PC-9 (cell line): ENCODE data around the gene SRGAP1. TPM values are rescaled to one million over a fixed set of nuclear protein-coding genes. Genes with fewer than 3 reads are reported as not detected.

Experiments
- BruUV-seq: library from RNA; stranded (reverse); fragments of 400-500 nt; replicated peaks from 2 replicates; lab custom pipeline; 2021; lab: Mats Ljungman, UMichigan
- CTCF ChIA-PET: fragments of 300-600 bp; sonication (Branson Sonifier 250); formaldehyde crosslinking; loops from one replicate; lab custom pipeline; 2022; ENCODE audit warnings: antibody characterized with exemption; lab: Charles Lee
- POLR2A ChIA-PET: fragments of 300-600 bp; sonication (Branson Sonifier 250); formaldehyde crosslinking; loops from one replicate; lab custom pipeline; 2022; ENCODE audit warnings: antibody characterized with exemption; ENCODE audit not compliant: unreplicated experiment; lab: Charles Lee
- DNase-seq, 2 experiments: peaks; one replicate each; pipeline versions ENCODE4 v3.0.0 to v3.0.0-alpha.2; 2015 to 2022; ENCODE audit warnings: mixed read lengths in 1 of 2
- H2AFZ ChIP-seq: fragments of 200-600 bp; sonication (generic); 2 replicates; pipeline ENCODE4 v1.8.1; 2017; ENCODE audit warnings: antibody characterized with exemption
- H3F3A ChIP-seq: fragments of 200-600 bp; sonication (generic); 2 replicates; pipeline ENCODE4 v1.8.1; 2017; ENCODE audit warnings: antibody characterized with exemption, mild to moderate bottlenecking, low read depth; ENCODE audit not compliant: insufficient read depth
- H3K27ac ChIP-seq: fragments of 200-600 bp; sonication (generic); 2 replicates; pipeline ENCODE4 v1.6.1; 2016; ENCODE audit warnings: mixed run types
- H3K27me3 ChIP-seq: fragments of 200-600 bp; sonication (generic); 2 replicates; pipeline ENCODE4 v1.6.1; 2016; ENCODE audit warnings: low read depth, mixed run types; ENCODE audit not compliant: insufficient read depth
- H3K36me3 ChIP-seq: fragments of 200-600 bp; sonication (generic); 2 replicates; pipeline ENCODE4 v1.6.1; 2016; ENCODE audit warnings: low read depth, mixed run types
- H3K4me1 ChIP-seq: fragments of 200-600 bp; sonication (generic); replicated peaks from 2 replicates; pipeline ENCODE4 v1.6.1; 2016; ENCODE audit warnings: mixed run types; ENCODE audit not compliant: insufficient read depth
- H3K4me2 ChIP-seq: fragments of 200-600 bp; sonication (generic); 2 replicates; pipeline ENCODE4 v1.6.1; 2017; ENCODE audit warnings: mixed run types
- H3K4me3 ChIP-seq: fragments of 200-600 bp; sonication (generic); 2 replicates; pipeline ENCODE4 v1.6.1; 2016; ENCODE audit warnings: mixed run types
- H3K79me2 ChIP-seq: fragments of 200-600 bp; sonication (generic); 2 replicates; pipeline ENCODE4 v1.6.1; 2017; ENCODE audit warnings: low read depth, mixed run types
- H3K9me2 ChIP-seq: fragments of 200-600 bp; sonication (generic); 2 replicates; pipeline ENCODE4 v1.8.1; 2017; ENCODE audit warnings: mild to moderate bottlenecking; ENCODE audit not compliant: insufficient read depth
- H3K9me3 ChIP-seq: fragments of 200-600 bp; sonication (generic); 2 replicates; pipeline ENCODE4 v1.8.1; 2016; ENCODE audit warnings: low read depth; ENCODE audit not compliant: insufficient read depth
- H4K20me1 ChIP-seq: fragments of 200-600 bp; sonication (generic); 2 replicates; pipeline ENCODE4 v1.8.1; 2017; ENCODE audit not compliant: insufficient read depth
- EZH2 ChIP-seq: fragments of 200-600 bp; sonication (generic); IDR thresholded peaks from 2 replicates; pipeline ENCODE4 v1.8.0; 2017; ENCODE audit warnings: antibody characterized with exemption, low read depth
- intact Hi-C: fragments of 100-400 bp; cut with micrococcal nuclease; formaldehyde crosslinking; loops from one replicate; pipeline ENCODE4 v1.10.0; 2022; ENCODE audit not compliant: unreplicated experiment
- total RNA-seq: library from RNA; stranded (reverse); gene quantifications from 2 replicates; pipeline ENCODE4 v1.2.3, GENCODE V29; 2021
- TF ChIP-seq, protein P1 (sequence below): fragments of 200-600 bp; sonication (generic); conservative IDR thresholded peaks from 2 replicates; pipeline ENCODE4 v1.6.1; 2017; ENCODE audit warnings: mixed run types, antibody characterized with exemption, mild to moderate bottlenecking, moderate library complexity

The SRGAP1 gene
- total RNA-seq, 1 experiment from 2014 or later: 24.5 TPM

DNA sequence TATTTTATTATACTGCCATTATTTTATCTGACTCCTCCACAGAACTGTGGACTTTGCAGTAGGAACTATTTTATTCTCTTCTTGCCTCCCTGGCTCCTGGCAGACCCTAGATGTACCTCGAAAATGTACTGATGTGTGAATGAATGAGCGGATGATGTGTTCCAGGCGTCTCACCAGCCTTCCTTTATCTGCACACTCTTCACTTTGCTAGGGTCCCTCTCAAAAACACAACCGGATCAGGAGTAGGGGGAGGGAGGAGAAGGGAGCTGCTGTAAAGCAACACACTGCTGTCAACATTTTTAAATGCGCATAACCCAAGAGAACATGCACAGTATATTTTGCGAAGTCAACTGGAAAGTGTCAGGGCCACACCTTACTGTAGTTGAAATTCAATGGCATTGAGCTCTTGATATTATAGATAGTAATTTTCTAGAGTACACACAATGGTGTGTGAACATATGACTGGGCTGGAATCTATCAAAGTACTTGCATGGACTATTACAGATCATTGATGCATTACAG, 36.3 kb downstream of the SRGAP1 start:
- TF ChIP-seq EZH2: no peak
- TF ChIP-seq, protein P1, sequence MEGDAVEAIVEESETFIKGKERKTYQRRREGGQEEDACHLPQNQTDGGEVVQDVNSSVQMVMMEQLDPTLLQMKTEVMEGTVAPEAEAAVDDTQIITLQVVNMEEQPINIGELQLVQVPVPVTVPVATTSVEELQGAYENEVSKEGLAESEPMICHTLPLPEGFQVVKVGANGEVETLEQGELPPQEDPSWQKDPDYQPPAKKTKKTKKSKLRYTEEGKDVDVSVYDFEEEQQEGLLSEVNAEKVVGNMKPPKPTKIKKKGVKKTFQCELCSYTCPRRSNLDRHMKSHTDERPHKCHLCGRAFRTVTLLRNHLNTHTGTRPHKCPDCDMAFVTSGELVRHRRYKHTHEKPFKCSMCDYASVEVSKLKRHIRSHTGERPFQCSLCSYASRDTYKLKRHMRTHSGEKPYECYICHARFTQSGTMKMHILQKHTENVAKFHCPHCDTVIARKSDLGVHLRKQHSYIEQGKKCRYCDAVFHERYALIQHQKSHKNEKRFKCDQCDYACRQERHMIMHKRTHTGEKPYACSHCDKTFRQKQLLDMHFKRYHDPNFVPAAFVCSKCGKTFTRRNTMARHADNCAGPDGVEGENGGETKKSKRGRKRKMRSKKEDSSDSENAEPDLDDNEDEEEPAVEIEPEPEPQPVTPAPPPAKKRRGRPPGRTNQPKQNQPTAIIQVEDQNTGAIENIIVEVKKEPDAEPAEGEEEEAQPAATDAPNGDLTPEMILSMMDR: no peak
- Histone ChIP-seq H2AFZ (no peak overlapping the region), H3K9me3 (0 out of 2 replicates have a peak, but pooled peaks cover 3% of the 10 kb centered on the region), H3K27me3 (no peaks in the 10 kb centered on the region), H3K9me2 (no peaks in the 10 kb centered on the region), H4K20me1 (no peaks in the 10 kb centered on the region), H3K79me2 (peaks cover 93% of the 10 kb centered on the region), H3F3A (peaks cover 18% of the 10 kb centered on the region), H3K27ac (no peak overlapping the region), H3K4me2 (no peak overlapping the region), H3K36me3 (no peaks in the 10 kb centered on the region; the same call in 1 of the 2 replicates), H3K4me3 (no peak overlapping the region), H3K4me1 (peaks cover 29% of the 10 kb centered on the region)
- no TSS peak for BruUV-seq
- CTCF ChIA-PET: no interaction called here
- POLR2A ChIA-PET: interaction anchor here (0.6 kb wide), 1 partner anchor 21 kb away, joined by 6 read pairs; no protein-coding TSS in a partner anchor
- intact Hi-C loops: no loop called here
- no peak for DNase-seq

DNA sequence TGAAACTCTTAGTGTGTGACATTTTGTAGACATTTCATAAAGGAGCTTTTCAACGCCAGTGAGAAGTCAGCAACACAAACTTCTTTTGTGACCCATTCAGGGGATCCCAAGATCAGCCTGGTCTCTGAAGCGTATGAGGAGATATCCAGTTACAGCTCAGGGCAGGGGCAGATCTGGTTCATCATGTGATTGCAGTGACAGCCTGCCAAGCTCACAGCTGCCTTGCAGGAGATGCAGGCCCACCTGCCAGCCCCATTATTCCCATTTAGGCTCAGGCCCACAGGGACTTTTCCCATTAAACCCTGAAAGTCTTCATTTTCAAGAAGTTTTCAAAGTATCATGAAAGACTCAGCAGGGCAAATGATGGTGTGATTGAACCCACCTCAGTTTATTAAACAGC, 38.3 kb downstream of the SRGAP1 start:
- intact Hi-C loops: no loop called here
- Histone ChIP-seq H3K4me1 (peaks cover 9% of the 10 kb centered on the region), H3K36me3 (no peaks in the 10 kb centered on the region; the same call in 1 of the 2 replicates), H3K27me3 (no peaks in the 10 kb centered on the region), H4K20me1 (no peaks in the 10 kb centered on the region), H3K4me3 (no peak overlapping the region), H3K27ac (no peak overlapping the region), H3K9me2 (no peaks in the 10 kb centered on the region), H3K4me2 (no peak overlapping the region), H3K9me3 (no peaks in the 10 kb centered on the region), H3F3A (peaks cover 4% of the 10 kb centered on the region; the same call in 1 of the 2 replicates), H2AFZ (no peak overlapping the region), H3K79me2 (peaks cover 93% of the 10 kb centered on the region)
- no peak for DNase-seq
- no TSS peak for BruUV-seq
- POLR2A ChIA-PET: no interaction called here
- TF ChIP-seq, protein P1: no peak
- TF ChIP-seq EZH2: no peak
- CTCF ChIA-PET: no interaction called here

DNA sequence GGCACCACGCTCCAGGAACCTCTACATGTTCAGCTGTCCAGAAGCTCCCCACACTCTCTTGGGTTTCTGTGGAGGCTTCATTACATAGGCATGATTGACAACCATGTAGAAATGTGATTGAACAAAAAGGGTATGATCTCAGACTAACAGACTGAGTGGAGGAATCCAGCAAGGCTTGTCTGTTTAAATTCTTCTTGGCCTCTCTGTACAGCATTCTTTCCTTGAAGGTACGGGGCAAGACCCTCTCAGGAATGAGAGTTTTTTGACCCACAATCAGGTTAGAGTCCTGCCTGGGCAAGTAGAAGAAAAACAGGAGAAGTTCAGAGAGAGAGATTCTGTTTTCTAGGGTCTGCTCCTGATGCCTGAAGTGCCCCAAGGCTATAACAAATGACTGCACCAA, 40.9 kb downstream of the SRGAP1 start:
- Histone ChIP-seq H3K4me2 (no peak overlapping the region), H3K9me3 (no peaks in the 10 kb centered on the region), H3K79me2 (peaks cover 93% of the 10 kb centered on the region), H3F3A (0 out of 2 replicates have a peak, but pooled peaks cover 3% of the 10 kb centered on the region), H3K27ac (no peak overlapping the region), H3K4me3 (no peak overlapping the region), H3K27me3 (no peaks in the 10 kb centered on the region), H3K36me3 (0 out of 2 replicates have a peak, but pooled peaks cover 4% of the 10 kb centered on the region), H4K20me1 (no peaks in the 10 kb centered on the region; the same call in 1 of the 2 replicates), H2AFZ (no peak overlapping the region), H3K4me1 (no peaks in the 10 kb centered on the region), H3K9me2 (no peaks in the 10 kb centered on the region)
- no peak for DNase-seq
- intact Hi-C loops: no loop called here
- no peak for TF ChIP-seq EZH2
- TF ChIP-seq, protein P1: no peak
- POLR2A ChIA-PET: interaction anchor here (0.5 to 0.6 kb wide), 2 partner anchors 20 to 24 kb away, joined by 4 to 13 read pairs; no protein-coding TSS in a partner anchor
- no TSS peak for BruUV-seq
- CTCF ChIA-PET: no interaction called here
